HCT116 (cell line): Measurements from ENCODE around the gene GRM1.

Source experiments
- TF ChIP-seq, protein P1 (sequence below): IDR thresholded peaks from 2 replicates; pipeline ENCODE4 v1.6.1; 2012
- TF ChIP-seq, protein P2 (sequence below): IDR thresholded peaks from 2 replicates; pipeline ENCODE4 v1.6.1; 2012; ENCODE audit warnings: low read depth

DNA sequence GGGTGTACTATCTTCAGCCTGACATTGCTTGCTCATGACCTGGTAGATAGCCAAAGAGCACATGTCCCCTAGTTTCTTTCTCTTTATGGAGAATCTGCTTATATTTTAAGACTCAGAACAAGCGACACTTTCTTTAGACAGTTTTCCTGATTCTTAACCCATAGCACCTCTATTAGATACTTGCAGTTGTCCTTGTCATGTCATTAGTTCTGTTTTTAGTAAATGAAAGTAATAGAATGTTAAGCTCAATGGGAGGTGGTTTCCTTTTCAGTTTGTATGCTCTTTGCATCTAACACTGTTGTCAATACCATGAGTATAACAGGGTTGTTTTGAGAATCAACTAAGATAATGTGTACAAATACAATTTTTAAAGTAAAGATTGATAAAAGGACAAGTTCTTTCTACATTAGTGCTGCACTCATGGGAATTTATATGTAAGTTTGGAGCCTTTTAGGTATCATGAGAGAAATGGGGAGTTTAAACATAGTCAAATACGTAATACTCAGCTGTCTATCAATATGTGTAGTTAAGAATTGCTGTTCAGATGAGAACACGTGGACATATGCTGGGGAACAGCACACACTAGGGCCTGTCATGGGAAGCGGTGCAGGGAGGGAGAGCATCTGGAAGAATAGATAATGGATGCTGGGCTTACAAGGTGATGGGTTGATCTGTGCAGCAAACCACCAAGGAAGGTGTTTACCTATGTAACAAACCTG is 124.3 kb downstream of the GRM1 start:
- TF ChIP-seq, protein P1, sequence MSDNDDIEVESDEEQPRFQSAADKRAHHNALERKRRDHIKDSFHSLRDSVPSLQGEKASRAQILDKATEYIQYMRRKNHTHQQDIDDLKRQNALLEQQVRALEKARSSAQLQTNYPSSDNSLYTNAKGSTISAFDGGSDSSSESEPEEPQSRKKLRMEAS: no peak
- TF ChIP-seq, protein P2, sequence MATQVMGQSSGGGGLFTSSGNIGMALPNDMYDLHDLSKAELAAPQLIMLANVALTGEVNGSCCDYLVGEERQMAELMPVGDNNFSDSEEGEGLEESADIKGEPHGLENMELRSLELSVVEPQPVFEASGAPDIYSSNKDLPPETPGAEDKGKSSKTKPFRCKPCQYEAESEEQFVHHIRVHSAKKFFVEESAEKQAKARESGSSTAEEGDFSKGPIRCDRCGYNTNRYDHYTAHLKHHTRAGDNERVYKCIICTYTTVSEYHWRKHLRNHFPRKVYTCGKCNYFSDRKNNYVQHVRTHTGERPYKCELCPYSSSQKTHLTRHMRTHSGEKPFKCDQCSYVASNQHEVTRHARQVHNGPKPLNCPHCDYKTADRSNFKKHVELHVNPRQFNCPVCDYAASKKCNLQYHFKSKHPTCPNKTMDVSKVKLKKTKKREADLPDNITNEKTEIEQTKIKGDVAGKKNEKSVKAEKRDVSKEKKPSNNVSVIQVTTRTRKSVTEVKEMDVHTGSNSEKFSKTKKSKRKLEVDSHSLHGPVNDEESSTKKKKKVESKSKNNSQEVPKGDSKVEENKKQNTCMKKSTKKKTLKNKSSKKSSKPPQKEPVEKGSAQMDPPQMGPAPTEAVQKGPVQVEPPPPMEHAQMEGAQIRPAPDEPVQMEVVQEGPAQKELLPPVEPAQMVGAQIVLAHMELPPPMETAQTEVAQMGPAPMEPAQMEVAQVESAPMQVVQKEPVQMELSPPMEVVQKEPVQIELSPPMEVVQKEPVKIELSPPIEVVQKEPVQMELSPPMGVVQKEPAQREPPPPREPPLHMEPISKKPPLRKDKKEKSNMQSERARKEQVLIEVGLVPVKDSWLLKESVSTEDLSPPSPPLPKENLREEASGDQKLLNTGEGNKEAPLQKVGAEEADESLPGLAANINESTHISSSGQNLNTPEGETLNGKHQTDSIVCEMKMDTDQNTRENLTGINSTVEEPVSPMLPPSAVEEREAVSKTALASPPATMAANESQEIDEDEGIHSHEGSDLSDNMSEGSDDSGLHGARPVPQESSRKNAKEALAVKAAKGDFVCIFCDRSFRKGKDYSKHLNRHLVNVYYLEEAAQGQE: no peak
